GM23338 (cell line): ENCODE data around the gene DAND5. TPM values are rescaled to one million over a fixed set of nuclear protein-coding genes. Genes with fewer than 3 reads are reported as not detected.

Source experiments
- ATAC-seq: fragments of 200-7000 bp; cut with Tn5 transposase; 3 replicates; pipeline ENCODE4 v1.9.1; 2020
- DNase-seq: peaks from one replicate; pipeline ENCODE4 v3.0.0-alpha.2; 2015; ENCODE audit warnings: low spot score
- H2AFZ ChIP-seq: fragments of 200-600 bp; sonication (generic); 2 replicates; pipeline ENCODE4 v1.8.0; 2016; ENCODE audit warnings: antibody characterized with exemption, mild to moderate bottlenecking, moderate library complexity
- H3F3A ChIP-seq: fragments of 200-600 bp; sonication (generic); replicated peaks from 2 replicates; pipeline ENCODE4 v1.8.0; 2017; ENCODE audit warnings: antibody characterized with exemption, mixed run types, low read depth
- H3K27ac ChIP-seq: fragments of 200-600 bp; sonication (generic); 2 replicates; pipeline ENCODE4 v1.6.1; 2016; ENCODE audit warnings: low read depth
- H3K27me3 ChIP-seq: fragments of 200-600 bp; sonication (generic); 2 replicates; pipeline ENCODE4 v1.8.0; 2016; ENCODE audit warnings: mild to moderate bottlenecking, mixed run types, moderate library complexity; ENCODE audit not compliant: insufficient read depth
- H3K36me3 ChIP-seq: fragments of 200-600 bp; sonication (generic); 2 replicates; pipeline ENCODE4 v1.8.0; 2016; ENCODE audit warnings: mild to moderate bottlenecking; ENCODE audit not compliant: insufficient read depth
- H3K4me1 ChIP-seq: fragments of 200-600 bp; sonication (generic); 2 replicates; pipeline ENCODE4 v1.8.0; 2016; ENCODE audit warnings: mild to moderate bottlenecking, moderate library complexity; ENCODE audit not compliant: insufficient read depth
- H3K4me2 ChIP-seq: fragments of 200-600 bp; sonication (generic); 2 replicates; pipeline ENCODE4 v1.7.1; 2017; ENCODE audit warnings: mixed run types
- H3K4me3 ChIP-seq: fragments of 200-600 bp; sonication (generic); 2 replicates; pipeline ENCODE4 v1.6.1; 2016; ENCODE audit warnings: mixed run types
- H3K79me2 ChIP-seq: fragments of 200-600 bp; sonication (generic); replicated peaks from 2 replicates; pipeline ENCODE4 v1.8.0; 2017; ENCODE audit warnings: mild to moderate bottlenecking; ENCODE audit not compliant: insufficient read depth
- H3K9me2 ChIP-seq: fragments of 200-600 bp; sonication (generic); 2 replicates; pipeline ENCODE4 v1.8.0; 2017; ENCODE audit not compliant: insufficient read depth
- H4K20me1 ChIP-seq: fragments of 200-600 bp; sonication (generic); replicated peaks from 2 replicates; pipeline ENCODE4 v1.8.0; 2017; ENCODE audit warnings: mild to moderate bottlenecking; ENCODE audit not compliant: insufficient read depth
- H3K27ac Mint-ChIP-seq: 2 replicates; pipeline ENCODE4 v1.8.0; 2020; ENCODE audit warnings: inconsistent platforms, mild to moderate bottlenecking, moderate library complexity, mixed read lengths
- H3K27me3 Mint-ChIP-seq: 3 replicates; pipeline ENCODE4 v1.8.0; 2022; ENCODE audit warnings: low read depth, mild to moderate bottlenecking, moderate library complexity, mixed read lengths, inconsistent platforms; ENCODE audit not compliant: insufficient read depth, poor library complexity
- H3K36me3 Mint-ChIP-seq: 3 replicates; pipeline ENCODE4 v1.8.0; 2021; ENCODE audit warnings: low read depth, mild to moderate bottlenecking, inconsistent platforms, moderate library complexity, mixed read lengths
- H3K4me1 Mint-ChIP-seq: 3 replicates; pipeline ENCODE4 v1.8.0; 2020; ENCODE audit warnings: mild to moderate bottlenecking, inconsistent platforms, mixed read lengths
- H3K4me3 Mint-ChIP-seq: 3 replicates; pipeline ENCODE4 v1.8.0; 2021; ENCODE audit warnings: moderate library complexity, mild to moderate bottlenecking, inconsistent platforms, mixed read lengths
- H3K9me3 Mint-ChIP-seq: 3 replicates; pipeline ENCODE4 v1.8.0; 2020; ENCODE audit warnings: moderate library complexity, mild to moderate bottlenecking, inconsistent platforms, mixed read lengths
- EZH2 ChIP-seq: fragments of 200-600 bp; sonication (generic); IDR thresholded peaks from one replicate; pipeline ENCODE4 v1.8.0; 2017; ENCODE audit warnings: antibody characterized with exemption, mild to moderate bottlenecking, low read depth; ENCODE audit not compliant: unreplicated experiment
- EZH2phosphoT487 ChIP-seq: fragments of 200-600 bp; sonication (generic); IDR thresholded peaks from one replicate; pipeline ENCODE4 v1.8.1; 2018; ENCODE audit warnings: antibody characterized with exemption; ENCODE audit not compliant: unreplicated experiment
- JUNB ChIP-seq: IDR thresholded peaks from one replicate; pipeline ENCODE4 v1.6.1; 2016; ENCODE audit warnings: antibody characterized with exemption; ENCODE audit not compliant: unreplicated experiment
- NANOG ChIP-seq: IDR thresholded peaks from 2 replicates; pipeline ENCODE4 v1.6.1; 2016; ENCODE audit warnings: antibody characterized with exemption, borderline replicate concordance
- POLR2AphosphoS5 ChIP-seq: IDR thresholded peaks from 2 replicates; pipeline ENCODE4 v1.6.1; 2016; ENCODE audit warnings: antibody characterized with exemption, low read depth
- STAT1 ChIP-seq: IDR thresholded peaks from one replicate; pipeline ENCODE4 v1.6.1; 2016; ENCODE audit warnings: antibody characterized with exemption; ENCODE audit not compliant: unreplicated experiment
- polyA plus RNA-seq: library from polyadenylated mRNA; unstranded; fragments of >200 nt; fragmentation: Nextera tagmentation; extraction: Ambion mirVana; gene quantifications from 2 replicates; pipeline ENCODE4 v1.2.1, GENCODE V29; 2016
- total RNA-seq: library from RNA; depleted of rRNA; stranded (reverse); fragments of >200 nt; shearing (Covaris generic); gene quantifications from 2 replicates; pipeline ENCODE4 v1.2.3, GENCODE V29; 2014
- TF ChIP-seq, protein P1 (sequence below): IDR thresholded peaks from 2 replicates; pipeline ENCODE4 v1.6.1; 2016; ENCODE audit warnings: antibody characterized with exemption
- TF ChIP-seq, protein P2 (sequence below), 2 experiments: fragments of 200-600 bp in 1 of 2; sonication (generic) in 1 of 2; conservative IDR thresholded peaks; 2 replicates each; pipeline versions ENCODE4 v1.5.1 to v1.6.1; 2016 to 2017; ENCODE audit warnings: antibody characterized with exemption in 2 of 2, low read depth in 2 of 2, mild to moderate bottlenecking in 2 of 2, moderate library complexity in 1 of 2
- TF ChIP-seq, protein P3 (sequence below): fragments of 250-450 bp; sonication (Bioruptor Pico); IDR thresholded peaks from 2 replicates; pipeline ENCODE4 v1.5.0; 2020; ENCODE audit warnings: mild to moderate bottlenecking, moderate library complexity
- TF ChIP-seq, protein P4 (sequence below): IDR thresholded peaks from one replicate; pipeline ENCODE4 v1.6.1; 2018; ENCODE audit warnings: antibody characterized with exemption; ENCODE audit not compliant: unreplicated experiment

DAND5 gene
- total and polyA plus RNA-seq, 2 experiments from 2014 or later, result 0.18 to 0.28 TPM

DNA sequence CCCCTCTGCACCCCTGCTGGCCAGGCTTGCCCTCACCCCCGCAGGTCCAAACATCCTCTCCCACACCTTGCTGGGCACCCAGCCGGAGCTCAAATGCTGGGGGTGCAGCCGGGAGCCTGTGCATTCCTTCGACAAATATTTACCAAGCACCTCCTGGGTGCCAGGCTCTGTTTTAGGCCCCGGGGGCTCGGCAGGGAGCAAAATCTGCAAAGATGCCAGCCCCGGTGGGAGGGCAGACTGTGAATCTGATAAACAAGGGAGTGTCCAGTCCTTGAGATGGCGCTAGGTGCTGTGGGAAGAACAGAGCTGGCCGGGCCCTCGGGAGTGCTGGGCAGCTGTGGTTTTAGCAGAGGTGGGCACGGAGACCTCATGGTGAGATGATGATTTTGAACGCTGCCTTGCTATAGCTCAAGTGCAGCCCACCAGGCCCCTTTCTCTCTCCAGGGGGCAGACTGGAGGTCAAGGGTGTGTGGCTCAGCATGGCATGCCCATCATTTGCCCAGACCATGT is 36.5 kb downstream of the DAND5 start:
- TF ChIP-seq, protein P1, sequence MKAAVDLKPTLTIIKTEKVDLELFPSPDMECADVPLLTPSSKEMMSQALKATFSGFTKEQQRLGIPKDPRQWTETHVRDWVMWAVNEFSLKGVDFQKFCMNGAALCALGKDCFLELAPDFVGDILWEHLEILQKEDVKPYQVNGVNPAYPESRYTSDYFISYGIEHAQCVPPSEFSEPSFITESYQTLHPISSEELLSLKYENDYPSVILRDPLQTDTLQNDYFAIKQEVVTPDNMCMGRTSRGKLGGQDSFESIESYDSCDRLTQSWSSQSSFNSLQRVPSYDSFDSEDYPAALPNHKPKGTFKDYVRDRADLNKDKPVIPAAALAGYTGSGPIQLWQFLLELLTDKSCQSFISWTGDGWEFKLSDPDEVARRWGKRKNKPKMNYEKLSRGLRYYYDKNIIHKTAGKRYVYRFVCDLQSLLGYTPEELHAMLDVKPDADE, result no peak
- TF ChIP-seq, protein P2, sequence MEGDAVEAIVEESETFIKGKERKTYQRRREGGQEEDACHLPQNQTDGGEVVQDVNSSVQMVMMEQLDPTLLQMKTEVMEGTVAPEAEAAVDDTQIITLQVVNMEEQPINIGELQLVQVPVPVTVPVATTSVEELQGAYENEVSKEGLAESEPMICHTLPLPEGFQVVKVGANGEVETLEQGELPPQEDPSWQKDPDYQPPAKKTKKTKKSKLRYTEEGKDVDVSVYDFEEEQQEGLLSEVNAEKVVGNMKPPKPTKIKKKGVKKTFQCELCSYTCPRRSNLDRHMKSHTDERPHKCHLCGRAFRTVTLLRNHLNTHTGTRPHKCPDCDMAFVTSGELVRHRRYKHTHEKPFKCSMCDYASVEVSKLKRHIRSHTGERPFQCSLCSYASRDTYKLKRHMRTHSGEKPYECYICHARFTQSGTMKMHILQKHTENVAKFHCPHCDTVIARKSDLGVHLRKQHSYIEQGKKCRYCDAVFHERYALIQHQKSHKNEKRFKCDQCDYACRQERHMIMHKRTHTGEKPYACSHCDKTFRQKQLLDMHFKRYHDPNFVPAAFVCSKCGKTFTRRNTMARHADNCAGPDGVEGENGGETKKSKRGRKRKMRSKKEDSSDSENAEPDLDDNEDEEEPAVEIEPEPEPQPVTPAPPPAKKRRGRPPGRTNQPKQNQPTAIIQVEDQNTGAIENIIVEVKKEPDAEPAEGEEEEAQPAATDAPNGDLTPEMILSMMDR (conservative IDR thresholded peaks at IDR 0.05; ENCODE audit: low read depth in 2 of 2), result no peak
- TF ChIP-seq JUNB (no peak), NANOG (no peak), STAT1 (no peak), EZH2phosphoT487 (no peak), POLR2AphosphoS5 (no peak), EZH2 (no peak)
- TF ChIP-seq, protein P3, sequence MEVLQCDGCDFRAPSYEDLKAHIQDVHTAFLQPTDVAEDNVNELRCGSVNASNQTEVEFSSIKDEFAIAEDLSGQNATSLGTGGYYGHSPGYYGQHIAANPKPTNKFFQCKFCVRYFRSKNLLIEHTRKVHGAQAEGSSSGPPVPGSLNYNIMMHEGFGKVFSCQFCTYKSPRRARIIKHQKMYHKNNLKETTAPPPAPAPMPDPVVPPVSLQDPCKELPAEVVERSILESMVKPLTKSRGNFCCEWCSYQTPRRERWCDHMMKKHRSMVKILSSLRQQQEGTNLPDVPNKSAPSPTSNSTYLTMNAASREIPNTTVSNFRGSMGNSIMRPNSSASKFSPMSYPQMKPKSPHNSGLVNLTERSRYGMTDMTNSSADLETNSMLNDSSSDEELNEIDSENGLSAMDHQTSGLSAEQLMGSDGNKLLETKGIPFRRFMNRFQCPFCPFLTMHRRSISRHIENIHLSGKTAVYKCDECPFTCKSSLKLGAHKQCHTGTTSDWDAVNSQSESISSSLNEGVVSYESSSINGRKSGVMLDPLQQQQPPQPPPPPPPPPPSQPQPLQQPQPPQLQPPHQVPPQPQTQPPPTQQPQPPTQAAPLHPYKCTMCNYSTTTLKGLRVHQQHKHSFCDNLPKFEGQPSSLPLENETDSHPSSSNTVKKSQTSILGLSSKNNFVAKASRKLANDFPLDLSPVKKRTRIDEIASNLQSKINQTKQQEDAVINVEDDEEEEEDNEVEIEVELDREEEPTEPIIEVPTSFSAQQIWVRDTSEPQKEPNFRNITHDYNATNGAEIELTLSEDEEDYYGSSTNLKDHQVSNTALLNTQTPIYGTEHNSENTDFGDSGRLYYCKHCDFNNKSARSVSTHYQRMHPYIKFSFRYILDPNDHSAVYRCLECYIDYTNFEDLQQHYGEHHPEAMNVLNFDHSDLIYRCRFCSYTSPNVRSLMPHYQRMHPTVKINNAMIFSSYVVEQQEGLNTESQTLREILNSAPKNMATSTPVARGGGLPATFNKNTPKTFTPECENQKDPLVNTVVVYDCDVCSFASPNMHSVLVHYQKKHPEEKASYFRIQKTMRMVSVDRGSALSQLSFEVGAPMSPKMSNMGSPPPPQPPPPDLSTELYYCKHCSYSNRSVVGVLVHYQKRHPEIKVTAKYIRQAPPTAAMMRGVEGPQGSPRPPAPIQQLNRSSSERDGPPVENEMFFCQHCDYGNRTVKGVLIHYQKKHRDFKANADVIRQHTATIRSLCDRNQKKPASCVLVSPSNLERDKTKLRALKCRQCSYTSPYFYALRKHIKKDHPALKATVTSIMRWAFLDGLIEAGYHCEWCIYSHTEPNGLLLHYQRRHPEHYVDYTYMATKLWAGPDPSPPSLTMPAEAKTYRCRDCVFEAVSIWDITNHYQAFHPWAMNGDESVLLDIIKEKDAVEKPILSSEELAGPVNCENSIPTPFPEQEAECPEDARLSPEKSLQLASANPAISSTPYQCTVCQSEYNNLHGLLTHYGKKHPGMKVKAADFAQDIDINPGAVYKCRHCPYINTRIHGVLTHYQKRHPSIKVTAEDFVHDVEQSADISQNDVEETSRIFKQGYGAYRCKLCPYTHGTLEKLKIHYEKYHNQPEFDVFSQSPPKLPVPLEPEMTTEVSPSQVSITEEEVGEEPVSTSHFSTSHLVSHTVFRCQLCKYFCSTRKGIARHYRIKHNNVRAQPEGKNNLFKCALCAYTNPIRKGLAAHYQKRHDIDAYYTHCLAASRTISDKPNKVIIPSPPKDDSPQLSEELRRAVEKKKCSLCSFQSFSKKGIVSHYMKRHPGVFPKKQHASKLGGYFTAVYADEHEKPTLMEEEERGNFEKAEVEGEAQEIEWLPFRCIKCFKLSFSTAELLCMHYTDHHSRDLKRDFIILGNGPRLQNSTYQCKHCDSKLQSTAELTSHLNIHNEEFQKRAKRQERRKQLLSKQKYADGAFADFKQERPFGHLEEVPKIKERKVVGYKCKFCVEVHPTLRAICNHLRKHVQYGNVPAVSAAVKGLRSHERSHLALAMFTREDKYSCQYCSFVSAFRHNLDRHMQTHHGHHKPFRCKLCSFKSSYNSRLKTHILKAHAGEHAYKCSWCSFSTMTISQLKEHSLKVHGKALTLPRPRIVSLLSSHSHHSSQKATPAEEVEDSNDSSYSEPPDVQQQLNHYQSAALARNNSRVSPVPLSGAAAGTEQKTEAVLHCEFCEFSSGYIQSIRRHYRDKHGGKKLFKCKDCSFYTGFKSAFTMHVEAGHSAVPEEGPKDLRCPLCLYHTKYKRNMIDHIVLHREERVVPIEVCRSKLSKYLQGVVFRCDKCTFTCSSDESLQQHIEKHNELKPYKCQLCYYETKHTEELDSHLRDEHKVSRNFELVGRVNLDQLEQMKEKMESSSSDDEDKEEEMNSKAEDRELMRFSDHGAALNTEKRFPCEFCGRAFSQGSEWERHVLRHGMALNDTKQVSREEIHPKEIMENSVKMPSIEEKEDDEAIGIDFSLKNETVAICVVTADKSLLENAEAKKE (CRISPR knock-in tag), result no peak
- TF ChIP-seq, protein P4, sequence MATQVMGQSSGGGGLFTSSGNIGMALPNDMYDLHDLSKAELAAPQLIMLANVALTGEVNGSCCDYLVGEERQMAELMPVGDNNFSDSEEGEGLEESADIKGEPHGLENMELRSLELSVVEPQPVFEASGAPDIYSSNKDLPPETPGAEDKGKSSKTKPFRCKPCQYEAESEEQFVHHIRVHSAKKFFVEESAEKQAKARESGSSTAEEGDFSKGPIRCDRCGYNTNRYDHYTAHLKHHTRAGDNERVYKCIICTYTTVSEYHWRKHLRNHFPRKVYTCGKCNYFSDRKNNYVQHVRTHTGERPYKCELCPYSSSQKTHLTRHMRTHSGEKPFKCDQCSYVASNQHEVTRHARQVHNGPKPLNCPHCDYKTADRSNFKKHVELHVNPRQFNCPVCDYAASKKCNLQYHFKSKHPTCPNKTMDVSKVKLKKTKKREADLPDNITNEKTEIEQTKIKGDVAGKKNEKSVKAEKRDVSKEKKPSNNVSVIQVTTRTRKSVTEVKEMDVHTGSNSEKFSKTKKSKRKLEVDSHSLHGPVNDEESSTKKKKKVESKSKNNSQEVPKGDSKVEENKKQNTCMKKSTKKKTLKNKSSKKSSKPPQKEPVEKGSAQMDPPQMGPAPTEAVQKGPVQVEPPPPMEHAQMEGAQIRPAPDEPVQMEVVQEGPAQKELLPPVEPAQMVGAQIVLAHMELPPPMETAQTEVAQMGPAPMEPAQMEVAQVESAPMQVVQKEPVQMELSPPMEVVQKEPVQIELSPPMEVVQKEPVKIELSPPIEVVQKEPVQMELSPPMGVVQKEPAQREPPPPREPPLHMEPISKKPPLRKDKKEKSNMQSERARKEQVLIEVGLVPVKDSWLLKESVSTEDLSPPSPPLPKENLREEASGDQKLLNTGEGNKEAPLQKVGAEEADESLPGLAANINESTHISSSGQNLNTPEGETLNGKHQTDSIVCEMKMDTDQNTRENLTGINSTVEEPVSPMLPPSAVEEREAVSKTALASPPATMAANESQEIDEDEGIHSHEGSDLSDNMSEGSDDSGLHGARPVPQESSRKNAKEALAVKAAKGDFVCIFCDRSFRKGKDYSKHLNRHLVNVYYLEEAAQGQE, result no peak
- no peak overlapping the region for H2AFZ ChIP-seq
- H3K4me2 ChIP-seq, result no peak overlapping the region
- no peaks in the 10 kb centered on the region for H3K9me3 Mint-ChIP-seq
- no peaks in the 10 kb centered on the region; the same call in 1 of the 2 replicates for H4K20me1 ChIP-seq
- H3K4me3 Mint-ChIP-seq, result no peak overlapping the region
- H3K27me3 Mint-ChIP-seq, result peaks cover 73% of the 10 kb centered on the region
- ATAC-seq (no peak), DNase-seq (no peak)
- no peaks in the 10 kb centered on the region for H3K36me3 ChIP-seq
- no peak overlapping the region for H3K27ac ChIP-seq
- peaks cover 16% of the 10 kb centered on the region; the same call in 1 of the 2 replicates for H3K4me1 ChIP-seq
- peaks cover 86% of the 10 kb centered on the region for H3K27me3 ChIP-seq
- no peak overlapping the region for H3K27ac Mint-ChIP-seq
- no peaks in the 10 kb centered on the region for H3K79me2 ChIP-seq
- H3K36me3 Mint-ChIP-seq, result no peaks in the 10 kb centered on the region; the same call in 2 of the 3 replicates
- peaks cover 11% of the 10 kb centered on the region for H3K4me1 Mint-ChIP-seq
- H3F3A ChIP-seq, result 0 out of 2 replicates have a peak, but pooled peaks cover 3% of the 10 kb centered on the region
- no peaks in the 10 kb centered on the region for H3K9me2 ChIP-seq
- H3K4me3 ChIP-seq, result no peak overlapping the region
